ENCODE measurements around the gene HINT2. TPM values are rescaled to one million over a fixed set of nuclear protein-coding genes. Genes with fewer than 3 reads are reported as not detected.

Gene HINT2
- total and polyA plus RNA-seq, 3 experiments from 2014 or later = 65.1 to 71.7 (median 69.4) TPM

DNA sequence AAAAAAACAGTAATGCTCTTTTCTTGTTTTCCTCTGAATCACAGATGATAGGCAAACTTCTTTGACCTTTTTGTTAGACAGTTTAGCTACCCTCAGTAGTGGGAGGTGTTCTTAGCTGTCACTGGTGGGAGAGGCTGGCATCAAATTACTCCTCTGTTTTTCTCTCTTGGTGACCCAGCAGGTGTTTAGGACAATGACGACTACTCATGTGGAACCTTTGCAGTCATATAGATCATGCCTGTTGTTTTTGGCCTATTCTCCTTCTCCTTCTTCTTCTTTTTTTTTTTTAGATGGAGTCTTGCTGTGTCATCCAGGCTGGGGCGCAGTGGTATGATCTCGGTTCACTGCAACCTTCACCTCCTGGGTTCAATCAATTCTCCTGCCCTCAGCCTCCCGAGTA is 38.8 kb downstream of the HINT2 start:
- no peaks in the 10 kb centered on the region for H3K36me3 ChIP-seq (ENCODE audit: insufficient read depth, low read length)
- no peaks in the 10 kb centered on the region for H3K9me3 ChIP-seq (ENCODE audit: low read length)
- CTCF ChIA-PET = interaction anchor here (1.1 to 1.4 kb wide), 2 partner anchors 15 to 24 kb away, joined by 3 to 5 read pairs; no protein-coding TSS in a partner anchor
- H3K4me1 ChIP-seq (ENCODE audit: insufficient read depth, low read length) = no peaks in the 10 kb centered on the region
- H3K27ac Mint-ChIP-seq = peak overlapping the region in 3 of 8 donors; percentile 52 to 90 (median 61)
- no peaks in the 10 kb centered on the region for H3K27me3 ChIP-seq (ENCODE audit: insufficient read depth, low read length, poor library complexity, severe bottlenecking)
- DNase-seq = no peak
- no peaks in the 10 kb centered on the region for H3K27me3 Mint-ChIP-seq
- H3K27ac ChIP-seq (ENCODE audit: low read depth, low read length) = no peak overlapping the region
- no peak overlapping the region for H3K4me3 Mint-ChIP-seq
- H3K4me1 Mint-ChIP-seq = peaks cover 0 to 7% (median 2%) of the 10 kb centered on the region in 3 donors
- POLR2A ChIA-PET = interaction anchor here (0.6 to 0.7 kb wide), 2 partner anchors 25 to 1928 kb away, joined by 5 read pairs; no protein-coding TSS in a partner anchor
- no peaks in the 10 kb centered on the region for H3K9me3 Mint-ChIP-seq
- peaks cover 0 to 19% (median 7%) of the 10 kb centered on the region in 3 donors for H3K36me3 Mint-ChIP-seq
- H3K4me3 ChIP-seq (ENCODE audit: low read length) = no peak overlapping the region

DNA sequence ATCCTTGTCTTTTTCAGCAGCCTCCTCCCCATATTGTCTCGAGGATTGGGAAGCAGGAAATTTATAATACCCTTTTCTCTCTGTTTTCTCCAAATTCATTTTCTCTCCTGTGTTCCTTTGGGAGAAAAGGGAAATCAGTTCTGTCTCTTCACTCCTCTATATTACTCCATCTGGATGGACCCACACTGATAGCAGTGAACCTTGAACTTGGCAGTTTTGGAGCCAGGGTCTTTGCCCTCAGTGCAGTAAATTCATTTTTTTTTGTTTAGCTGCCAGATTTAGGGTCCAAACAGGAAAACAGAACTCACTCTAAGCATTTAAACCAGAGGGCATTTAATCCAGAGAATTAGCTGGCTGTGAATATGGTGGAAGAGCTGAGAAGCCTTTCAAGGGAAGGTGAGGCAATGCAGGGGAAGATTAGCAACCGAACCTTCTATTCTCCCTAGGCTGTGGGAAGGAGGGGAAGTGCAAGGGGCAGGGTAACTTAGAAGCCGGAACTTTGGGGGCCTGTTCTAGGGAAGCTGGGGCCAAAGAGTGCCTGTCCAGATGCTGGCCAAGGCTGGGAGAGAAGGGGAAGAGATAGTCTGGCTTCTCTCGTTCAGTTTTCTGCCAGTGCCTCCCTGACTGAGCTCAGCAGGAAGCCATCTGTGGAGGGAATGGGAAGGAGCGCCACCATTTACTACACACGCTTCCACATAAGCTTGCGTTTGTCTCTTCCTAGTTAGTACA is 39.8 kb downstream of the HINT2 start:
- Histone ChIP-seq H3K27me3 (ENCODE audit: insufficient read depth, low read length, poor library complexity, severe bottlenecking) (no peaks in the 10 kb centered on the region), H3K4me3 (ENCODE audit: low read length) (no peak overlapping the region), H3K4me1 (ENCODE audit: insufficient read depth, low read length) (no peaks in the 10 kb centered on the region), H3K36me3 (ENCODE audit: insufficient read depth, low read length) (no peaks in the 10 kb centered on the region), H3K9me3 (ENCODE audit: low read length) (no peaks in the 10 kb centered on the region), H3K27ac (ENCODE audit: low read depth, low read length) (no peak overlapping the region)
- H3K4me1 Mint-ChIP-seq = peaks cover 0 to 7% (median 2%) of the 10 kb centered on the region in 3 donors
- no peaks in the 10 kb centered on the region for H3K9me3 Mint-ChIP-seq
- ChIA-PET CTCF (interaction anchor here (0.7 to 1.4 kb wide), 4 partner anchors 9 to 23 kb away, joined by 3 to 5 read pairs (median 3); no protein-coding TSS in a partner anchor), POLR2A (no interaction called here)
- peak overlapping the region in 2 of 8 donors; percentile 58 to 61 for H3K27ac Mint-ChIP-seq
- peaks cover 0 to 15% (median 6%) of the 10 kb centered on the region in 3 donors for H3K36me3 Mint-ChIP-seq
- no peaks in the 10 kb centered on the region for H3K27me3 Mint-ChIP-seq
- H3K4me3 Mint-ChIP-seq = no peak overlapping the region
- DNase-seq = no peak

DNA sequence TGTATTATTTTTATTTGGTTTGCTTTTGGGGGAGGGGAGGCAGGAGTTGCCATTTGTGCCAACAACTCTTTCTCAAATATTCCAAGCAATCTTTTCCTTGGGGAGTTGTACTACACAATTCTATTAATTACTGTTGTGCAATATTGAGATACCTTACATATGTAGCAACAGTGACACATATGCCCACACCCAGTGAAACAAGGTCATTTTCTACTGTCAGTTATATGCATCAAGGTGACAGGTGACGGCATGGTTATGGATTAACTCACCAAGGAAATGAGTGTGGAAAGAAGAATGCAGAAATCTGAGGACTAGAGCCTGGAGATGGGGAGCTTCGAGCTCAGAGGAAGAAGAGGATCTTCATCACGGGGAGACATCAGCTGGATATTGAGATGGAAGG is 42.9 kb downstream of the HINT2 start:
- Histone ChIP-seq H3K9me3 (ENCODE audit: low read length) (no peaks in the 10 kb centered on the region), H3K27ac (ENCODE audit: low read depth, low read length) (no peak overlapping the region), H3K4me1 (ENCODE audit: insufficient read depth, low read length) (no peaks in the 10 kb centered on the region), H3K36me3 (ENCODE audit: insufficient read depth, low read length) (no peaks in the 10 kb centered on the region), H3K4me3 (ENCODE audit: low read length) (no peak overlapping the region), H3K27me3 (ENCODE audit: insufficient read depth, low read length, poor library complexity, severe bottlenecking) (no peaks in the 10 kb centered on the region)
- Mint-ChIP-seq H3K36me3 (peaks cover 0 to 7% (median 0%) of the 10 kb centered on the region in 3 donors), H3K27me3 (no peaks in the 10 kb centered on the region), H3K4me3 (no peak overlapping the region), H3K9me3 (no peaks in the 10 kb centered on the region), H3K27ac (no peak overlapping the region), H3K4me1 (peaks cover 5 to 8% (median 5%) of the 10 kb centered on the region in 3 donors)
- DNase-seq = no peak
- CTCF ChIA-PET = interaction anchor here (1.4 to 2.8 kb wide), 2 partner anchors 15 to 18 kb away, joined by 4 to 8 read pairs; no protein-coding TSS in a partner anchor
- POLR2A ChIA-PET = no interaction called here

DNA sequence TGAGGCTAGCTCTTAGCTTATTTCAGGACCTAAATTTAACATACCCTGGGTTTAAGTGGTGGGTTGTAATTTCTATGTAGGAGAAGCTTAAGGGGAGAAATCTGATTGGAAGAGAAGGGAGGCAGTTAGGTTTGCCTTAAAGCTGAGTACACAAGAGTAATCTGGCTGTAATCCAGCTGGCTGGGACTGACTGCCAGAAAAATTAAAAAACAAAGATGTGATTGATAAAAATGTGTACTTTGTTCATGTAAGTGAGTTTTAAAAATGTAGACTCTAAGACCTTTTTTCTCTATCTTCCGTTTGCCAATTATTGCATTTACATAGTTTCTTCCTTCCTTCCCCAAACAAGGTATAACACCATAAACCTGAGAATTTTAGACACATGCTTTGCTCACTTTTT is 43.3 kb downstream of the HINT2 start:
- no peaks in the 10 kb centered on the region for H3K9me3 ChIP-seq (ENCODE audit: low read length)
- H3K4me3 ChIP-seq (ENCODE audit: low read length) = no peak overlapping the region
- H3K27ac ChIP-seq (ENCODE audit: low read depth, low read length) = no peak overlapping the region
- no peaks in the 10 kb centered on the region for H3K27me3 ChIP-seq (ENCODE audit: insufficient read depth, low read length, poor library complexity, severe bottlenecking)
- Mint-ChIP-seq H3K27ac (no peak overlapping the region), H3K27me3 (no peaks in the 10 kb centered on the region), H3K36me3 (peaks cover 0 to 7% (median 0%) of the 10 kb centered on the region in 3 donors), H3K4me1 (peaks cover 7 to 10% (median 8%) of the 10 kb centered on the region in 3 donors), H3K9me3 (no peaks in the 10 kb centered on the region), H3K4me3 (no peak overlapping the region)
- H3K4me1 ChIP-seq (ENCODE audit: insufficient read depth, low read length) = no peaks in the 10 kb centered on the region
- CTCF ChIA-PET = interaction anchor here (2.8 to 3.0 kb wide), 2 partner anchors 15 to 18 kb away, joined by 8 to 11 read pairs; no protein-coding TSS in a partner anchor
- POLR2A ChIA-PET = interaction anchor here (0.5 to 1.0 kb wide), 2 partner anchors 35 to 194 kb away, joined by 3 to 4 read pairs; no protein-coding TSS in a partner anchor
- no peaks in the 10 kb centered on the region for H3K36me3 ChIP-seq (ENCODE audit: insufficient read depth, low read length)
- no peak for DNase-seq

DNA sequence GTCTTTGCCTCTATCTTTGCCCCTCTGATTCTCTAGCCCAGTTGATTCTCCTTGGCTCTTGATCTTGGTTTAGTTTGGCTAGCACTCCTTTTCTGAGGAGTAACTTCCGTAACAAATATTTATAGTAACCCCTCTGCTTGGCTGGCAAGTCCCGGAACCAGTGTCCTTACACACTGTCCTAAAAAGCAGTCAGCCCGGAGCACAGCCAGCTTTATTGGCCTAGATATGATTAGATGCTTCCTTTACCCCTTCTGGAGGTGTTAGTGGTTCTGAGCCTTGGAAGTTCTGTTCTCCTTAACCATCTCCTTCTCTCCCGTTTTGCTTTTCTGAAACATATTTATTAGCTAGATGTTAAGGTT is 43.8 kb downstream of the HINT2 start:
- no peak for DNase-seq
- ChIA-PET POLR2A (interaction anchor here (0.5 to 1.0 kb wide), 2 partner anchors 35 to 195 kb away, joined by 3 to 4 read pairs; no protein-coding TSS in a partner anchor), CTCF (interaction anchor here (2.8 to 3.0 kb wide), 2 partner anchors 14 to 19 kb away, joined by 8 to 11 read pairs; no protein-coding TSS in a partner anchor)
- H3K4me1 ChIP-seq (ENCODE audit: insufficient read depth, low read length) = no peaks in the 10 kb centered on the region
- H3K4me3 ChIP-seq (ENCODE audit: low read length) = no peak overlapping the region
- Mint-ChIP-seq H3K27ac (no peak overlapping the region), H3K4me1 (peaks cover 9 to 15% (median 12%) of the 10 kb centered on the region in 3 donors), H3K9me3 (no peaks in the 10 kb centered on the region), H3K4me3 (no peak overlapping the region), H3K27me3 (no peaks in the 10 kb centered on the region), H3K36me3 (peaks cover 0 to 5% (median 0%) of the 10 kb centered on the region in 3 donors)
- H3K27ac ChIP-seq (ENCODE audit: low read depth, low read length) = no peak overlapping the region
- no peaks in the 10 kb centered on the region for H3K27me3 ChIP-seq (ENCODE audit: insufficient read depth, low read length, poor library complexity, severe bottlenecking)
- H3K36me3 ChIP-seq (ENCODE audit: insufficient read depth, low read length) = no peaks in the 10 kb centered on the region
- no peaks in the 10 kb centered on the region for H3K9me3 ChIP-seq (ENCODE audit: low read length)

DNA sequence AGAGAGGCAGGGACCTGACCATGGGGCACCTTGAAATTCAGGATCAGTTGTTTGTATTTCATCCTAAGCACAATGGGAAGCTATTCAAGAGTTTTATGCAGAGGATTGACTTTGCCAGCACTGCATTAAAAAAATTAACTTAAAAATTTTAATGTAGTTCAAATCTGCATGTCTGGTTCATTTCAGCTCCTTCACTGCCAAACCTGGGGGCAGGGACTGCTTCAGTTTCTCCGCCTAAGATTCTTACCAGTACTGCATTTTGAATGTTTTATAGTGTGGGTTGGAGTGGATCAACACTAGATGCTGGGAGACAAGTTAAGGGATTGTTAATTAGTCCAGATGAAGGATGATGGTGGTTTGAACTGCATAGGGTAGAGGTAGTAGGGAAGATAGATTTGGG is 45.1 kb downstream of the HINT2 start:
- Mint-ChIP-seq H3K27ac (no peak overlapping the region), H3K4me3 (no peak overlapping the region), H3K36me3 (peaks cover 0 to 3% (median 0%) of the 10 kb centered on the region in 3 donors), H3K9me3 (no peaks in the 10 kb centered on the region), H3K4me1 (peaks cover 10 to 19% (median 12%) of the 10 kb centered on the region in 3 donors), H3K27me3 (no peaks in the 10 kb centered on the region)
- Histone ChIP-seq H3K4me3 (ENCODE audit: low read length) (no peak overlapping the region), H3K27me3 (ENCODE audit: insufficient read depth, low read length, poor library complexity, severe bottlenecking) (no peaks in the 10 kb centered on the region), H3K36me3 (ENCODE audit: insufficient read depth, low read length) (no peaks in the 10 kb centered on the region), H3K9me3 (ENCODE audit: low read length) (no peaks in the 10 kb centered on the region), H3K27ac (ENCODE audit: low read depth, low read length) (no peak overlapping the region), H3K4me1 (ENCODE audit: insufficient read depth, low read length) (no peaks in the 10 kb centered on the region)
- POLR2A ChIA-PET = no interaction called here
- no peak for DNase-seq
- CTCF ChIA-PET = interaction anchor here (1.2 to 3.0 kb wide), 2 partner anchors 13 to 112 kb away, joined by 5 to 11 read pairs; no protein-coding TSS in a partner anchor

DNA sequence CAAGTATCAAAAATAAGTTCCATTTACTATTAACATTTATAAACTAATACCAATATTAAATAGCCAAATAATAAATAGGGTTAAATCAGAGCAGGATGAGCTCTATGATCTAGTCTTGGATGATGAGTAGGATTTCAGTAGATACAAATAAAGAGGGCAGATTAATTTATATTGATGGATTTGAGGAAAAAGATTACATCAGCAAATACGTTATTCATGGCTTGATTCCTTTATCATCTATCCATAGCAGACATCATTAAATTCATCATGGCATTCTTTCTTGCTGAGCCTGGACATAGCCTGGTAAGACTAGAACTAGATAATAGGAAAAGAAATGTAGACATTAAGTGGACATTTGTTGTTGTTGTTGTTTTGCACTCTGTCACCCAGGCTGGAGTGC is 47.4 kb downstream of the HINT2 start:
- Mint-ChIP-seq H3K9me3 (no peaks in the 10 kb centered on the region), H3K4me1 (peaks cover 12 to 26% (median 13%) of the 10 kb centered on the region in 3 donors), H3K27me3 (no peaks in the 10 kb centered on the region), H3K4me3 (no peak overlapping the region), H3K27ac (no peak overlapping the region), H3K36me3 (peaks cover 0 to 2% (median 0%) of the 10 kb centered on the region in 3 donors)
- no peak for DNase-seq
- Histone ChIP-seq H3K9me3 (ENCODE audit: low read length) (no peaks in the 10 kb centered on the region), H3K27ac (ENCODE audit: low read depth, low read length) (no peak overlapping the region), H3K4me1 (ENCODE audit: insufficient read depth, low read length) (no peaks in the 10 kb centered on the region), H3K4me3 (ENCODE audit: low read length) (no peak overlapping the region), H3K36me3 (ENCODE audit: insufficient read depth, low read length) (no peaks in the 10 kb centered on the region), H3K27me3 (ENCODE audit: insufficient read depth, low read length, poor library complexity, severe bottlenecking) (no peaks in the 10 kb centered on the region)
- POLR2A ChIA-PET = no interaction called here
- CTCF ChIA-PET = interaction anchor here (0.8 kb wide), 1 partner anchor 59 kb away, joined by 3 read pairs; no protein-coding TSS in a partner anchor

DNA sequence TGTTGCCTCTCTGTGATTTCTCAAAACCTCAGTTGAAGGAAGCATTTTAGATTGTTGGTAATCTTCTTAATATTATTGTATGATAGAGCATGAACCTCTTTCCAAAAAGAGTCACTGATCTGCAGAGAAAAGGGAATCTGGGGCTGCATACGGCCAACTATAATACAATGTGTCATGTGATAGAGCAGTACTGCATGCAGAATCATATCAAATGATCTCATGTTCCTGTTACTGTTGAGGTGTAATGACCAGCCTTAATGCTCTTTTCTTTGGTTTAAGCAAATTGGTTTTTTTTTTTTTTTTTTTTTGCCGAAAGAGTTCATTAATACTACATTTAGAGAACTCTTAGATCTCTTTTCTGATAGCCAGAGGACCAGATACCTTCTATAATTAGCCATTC is 47.8 kb downstream of the HINT2 start:
- Mint-ChIP-seq H3K9me3 (no peaks in the 10 kb centered on the region), H3K27ac (no peak overlapping the region), H3K36me3 (peaks cover 0 to 2% (median 0%) of the 10 kb centered on the region in 3 donors), H3K27me3 (no peaks in the 10 kb centered on the region), H3K4me3 (no peak overlapping the region), H3K4me1 (peaks cover 12 to 27% (median 14%) of the 10 kb centered on the region in 3 donors)
- Histone ChIP-seq H3K27ac (ENCODE audit: low read depth, low read length) (no peak overlapping the region), H3K4me1 (ENCODE audit: insufficient read depth, low read length) (no peaks in the 10 kb centered on the region), H3K27me3 (ENCODE audit: insufficient read depth, low read length, poor library complexity, severe bottlenecking) (no peaks in the 10 kb centered on the region), H3K9me3 (ENCODE audit: low read length) (no peaks in the 10 kb centered on the region), H3K4me3 (ENCODE audit: low read length) (no peak overlapping the region), H3K36me3 (ENCODE audit: insufficient read depth, low read length) (no peaks in the 10 kb centered on the region)
- ChIA-PET CTCF (no interaction called here), POLR2A (no interaction called here)
- DNase-seq = no peak
